Measurements from ENCODE around the gene CSNK2B. TPM values are rescaled to one million over a fixed set of nuclear protein-coding genes. Genes with fewer than 3 reads are reported as not detected.

The CSNK2B gene
- total and polyA plus RNA-seq, 9 of the 15 experiments (the other 6 are each of a cell fraction or from before 2014, with no cell fraction given): 120 to 1,126 (median 529) TPM

GRCh38 chr6:31660381-31661261 lies 5.3 kb upstream of the CSNK2B start, which contains the start of gene C6orf47 (continued):
- TF ChIP-seq, protein P1, sequence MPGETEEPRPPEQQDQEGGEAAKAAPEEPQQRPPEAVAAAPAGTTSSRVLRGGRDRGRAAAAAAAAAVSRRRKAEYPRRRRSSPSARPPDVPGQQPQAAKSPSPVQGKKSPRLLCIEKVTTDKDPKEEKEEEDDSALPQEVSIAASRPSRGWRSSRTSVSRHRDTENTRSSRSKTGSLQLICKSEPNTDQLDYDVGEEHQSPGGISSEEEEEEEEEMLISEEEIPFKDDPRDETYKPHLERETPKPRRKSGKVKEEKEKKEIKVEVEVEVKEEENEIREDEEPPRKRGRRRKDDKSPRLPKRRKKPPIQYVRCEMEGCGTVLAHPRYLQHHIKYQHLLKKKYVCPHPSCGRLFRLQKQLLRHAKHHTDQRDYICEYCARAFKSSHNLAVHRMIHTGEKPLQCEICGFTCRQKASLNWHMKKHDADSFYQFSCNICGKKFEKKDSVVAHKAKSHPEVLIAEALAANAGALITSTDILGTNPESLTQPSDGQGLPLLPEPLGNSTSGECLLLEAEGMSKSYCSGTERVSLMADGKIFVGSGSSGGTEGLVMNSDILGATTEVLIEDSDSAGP (CRISPR knock-in tag; IDR thresholded peaks at IDR 0.05): 0 out of 2 replicates have a peak, but pooled peaks have one; percentile 5
- TF ChIP-seq CREB3L1 (IDR thresholded peaks at IDR 0.05; ENCODE audit: borderline replicate concordance, low read depth) (0 out of 2 replicates have a peak, but pooled peaks have one; percentile 31), CHD1 (IDR thresholded peaks at IDR 0.05; ENCODE audit: low read length) (peak; percentile 57), RCOR1 (IDR thresholded peaks at IDR 0.05; ENCODE audit: borderline replicate concordance in 1 of 2, low read depth in 2 of 2, low read length in 2 of 2) (peak; percentile 55 to 83; a peak in 2 of 4 replicates), SNRNP70 (optimal IDR thresholded peaks at IDR 0.05; ENCODE audit: low read depth, low read length) (no peak), KLF16 (IDR thresholded peaks at IDR 0.05) (peak; percentile 52; the same call in 1 of the 2 replicates), ZNF277 (CRISPR knock-in tag; IDR thresholded peaks at IDR 0.05; ENCODE audit: borderline replicate concordance) (0 out of 2 replicates have a peak, but pooled peaks have one; percentile 29), ZBTB43 (CRISPR knock-in tag; IDR thresholded peaks at IDR 0.05) (no peak), GABPB1 (CRISPR knock-in tag; IDR thresholded peaks at IDR 0.05) (peak; percentile 87), HNRNPL (IDR thresholded peaks at IDR 0.05; ENCODE audit: low read depth, low read length) (no peak)
- TF ChIP-seq, protein P2, sequence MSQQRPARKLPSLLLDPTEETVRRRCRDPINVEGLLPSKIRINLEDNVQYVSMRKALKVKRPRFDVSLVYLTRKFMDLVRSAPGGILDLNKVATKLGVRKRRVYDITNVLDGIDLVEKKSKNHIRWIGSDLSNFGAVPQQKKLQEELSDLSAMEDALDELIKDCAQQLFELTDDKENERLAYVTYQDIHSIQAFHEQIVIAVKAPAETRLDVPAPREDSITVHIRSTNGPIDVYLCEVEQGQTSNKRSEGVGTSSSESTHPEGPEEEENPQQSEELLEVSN (IDR thresholded peaks at IDR 0.05; ENCODE audit: borderline replicate concordance in 1 of 2, extremely low read depth in 1 of 2, insufficient read depth in 1 of 2, insufficient read length in 1 of 2, low read depth in 1 of 2, low read length in 1 of 2, poor library complexity in 1 of 2, severe bottlenecking in 1 of 2): peak; percentile 52 to 76
- TF ChIP-seq, protein P3, sequence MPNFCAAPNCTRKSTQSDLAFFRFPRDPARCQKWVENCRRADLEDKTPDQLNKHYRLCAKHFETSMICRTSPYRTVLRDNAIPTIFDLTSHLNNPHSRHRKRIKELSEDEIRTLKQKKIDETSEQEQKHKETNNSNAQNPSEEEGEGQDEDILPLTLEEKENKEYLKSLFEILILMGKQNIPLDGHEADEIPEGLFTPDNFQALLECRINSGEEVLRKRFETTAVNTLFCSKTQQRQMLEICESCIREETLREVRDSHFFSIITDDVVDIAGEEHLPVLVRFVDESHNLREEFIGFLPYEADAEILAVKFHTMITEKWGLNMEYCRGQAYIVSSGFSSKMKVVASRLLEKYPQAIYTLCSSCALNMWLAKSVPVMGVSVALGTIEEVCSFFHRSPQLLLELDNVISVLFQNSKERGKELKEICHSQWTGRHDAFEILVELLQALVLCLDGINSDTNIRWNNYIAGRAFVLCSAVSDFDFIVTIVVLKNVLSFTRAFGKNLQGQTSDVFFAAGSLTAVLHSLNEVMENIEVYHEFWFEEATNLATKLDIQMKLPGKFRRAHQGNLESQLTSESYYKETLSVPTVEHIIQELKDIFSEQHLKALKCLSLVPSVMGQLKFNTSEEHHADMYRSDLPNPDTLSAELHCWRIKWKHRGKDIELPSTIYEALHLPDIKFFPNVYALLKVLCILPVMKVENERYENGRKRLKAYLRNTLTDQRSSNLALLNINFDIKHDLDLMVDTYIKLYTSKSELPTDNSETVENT (CRISPR knock-in tag; IDR thresholded peaks at IDR 0.05): peak; percentile 93
- TF ChIP-seq, protein P4, sequence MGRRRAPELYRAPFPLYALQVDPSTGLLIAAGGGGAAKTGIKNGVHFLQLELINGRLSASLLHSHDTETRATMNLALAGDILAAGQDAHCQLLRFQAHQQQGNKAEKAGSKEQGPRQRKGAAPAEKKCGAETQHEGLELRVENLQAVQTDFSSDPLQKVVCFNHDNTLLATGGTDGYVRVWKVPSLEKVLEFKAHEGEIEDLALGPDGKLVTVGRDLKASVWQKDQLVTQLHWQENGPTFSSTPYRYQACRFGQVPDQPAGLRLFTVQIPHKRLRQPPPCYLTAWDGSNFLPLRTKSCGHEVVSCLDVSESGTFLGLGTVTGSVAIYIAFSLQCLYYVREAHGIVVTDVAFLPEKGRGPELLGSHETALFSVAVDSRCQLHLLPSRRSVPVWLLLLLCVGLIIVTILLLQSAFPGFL (CRISPR knock-in tag; IDR thresholded peaks at IDR 0.05): peak; percentile 46; the same call in 1 of the 2 replicates
